GM19463 (cell line): ENCODE results near the gene AGBL4.

ENCODE experiments used
- ATAC-seq: cut with Tn5 transposase; IDR thresholded peaks from one replicate; pipeline ENCODE4 v1.9.1; 2021; ENCODE audit warnings: mild to moderate bottlenecking, moderate library complexity; ENCODE audit not compliant: unreplicated experiment

The AGBL4 gene

DNA sequence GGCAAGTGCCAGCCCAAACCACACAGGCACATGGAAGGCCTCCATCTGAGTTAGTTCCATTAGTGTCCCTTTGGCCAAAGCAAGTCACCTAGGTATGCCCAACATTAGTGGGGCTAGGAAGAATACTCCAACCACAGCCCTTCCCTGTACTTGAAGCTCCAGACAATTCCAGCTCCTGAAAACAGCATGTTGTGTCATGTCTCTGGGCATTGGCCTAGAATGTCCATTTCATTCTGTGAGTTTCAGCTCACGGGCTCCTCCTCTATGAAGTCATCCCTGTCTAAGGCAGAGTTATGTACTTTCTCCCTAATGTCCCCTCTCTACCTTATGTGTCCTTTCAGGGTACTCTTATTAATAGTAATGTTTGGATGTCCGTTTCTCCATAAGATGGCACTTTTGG is 1455.3 kb downstream of the AGBL4 start:
- ATAC-seq, result no peak

DNA sequence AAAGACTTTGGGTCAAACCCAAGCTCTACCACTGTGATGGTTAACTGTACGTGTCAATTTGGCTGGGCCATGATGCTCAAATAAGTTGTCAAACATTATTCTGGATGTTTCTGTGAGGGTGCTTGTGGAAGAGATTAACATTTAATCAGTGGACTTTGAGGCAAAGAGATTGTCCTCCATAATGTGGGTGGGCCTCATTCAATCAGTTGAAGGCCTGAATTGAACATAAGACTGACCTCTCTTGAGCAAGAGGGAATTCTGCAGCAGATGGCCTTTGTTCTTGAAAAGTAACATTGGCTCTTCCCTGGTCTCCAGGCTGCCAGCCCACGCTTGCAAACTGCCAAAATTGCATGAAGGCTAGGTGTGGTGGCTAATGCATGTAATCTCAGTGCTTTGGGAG is 1457.3 kb downstream of the AGBL4 start:
- no peak for ATAC-seq

DNA sequence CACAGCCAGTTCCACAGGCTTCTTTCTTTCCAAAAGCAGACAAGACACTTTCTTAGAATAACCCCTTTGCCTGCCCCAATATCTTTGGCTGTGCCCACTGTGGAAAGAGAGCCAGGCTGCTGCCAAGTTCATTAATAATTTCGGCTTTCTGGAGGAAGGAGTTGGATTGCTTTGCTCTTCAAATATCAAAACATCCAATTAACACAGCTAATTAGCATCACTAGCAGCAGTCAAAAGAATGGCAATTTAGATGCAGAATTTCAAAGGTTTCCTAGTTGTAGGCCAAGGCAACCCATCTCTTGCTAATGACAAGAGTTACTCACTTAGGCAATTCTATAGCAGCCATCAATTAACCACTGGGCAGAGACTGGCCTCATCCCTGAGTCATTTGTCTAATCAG is 1460.7 kb downstream of the AGBL4 start:
- ATAC-seq, result no peak

DNA sequence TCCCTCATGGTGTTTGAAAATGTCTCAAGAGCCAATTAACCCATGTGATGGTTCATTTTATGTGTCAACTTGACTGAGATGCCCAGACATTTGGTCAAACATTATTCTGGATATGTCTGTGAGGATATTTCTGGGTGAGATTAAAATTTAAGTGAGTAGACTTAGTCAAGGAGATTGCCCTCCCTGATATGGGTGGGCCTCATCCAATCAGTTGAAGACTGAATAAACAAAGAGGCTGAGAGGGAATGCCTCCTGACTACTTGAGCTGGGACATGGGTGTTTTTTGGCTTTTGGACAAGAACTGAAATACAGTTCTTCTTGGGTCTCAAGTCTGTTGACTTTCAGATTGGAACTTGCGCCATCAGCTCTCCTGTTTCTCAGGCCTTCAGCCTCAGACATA is 1462.3 kb downstream of the AGBL4 start:
- ATAC-seq, result no peak

DNA sequence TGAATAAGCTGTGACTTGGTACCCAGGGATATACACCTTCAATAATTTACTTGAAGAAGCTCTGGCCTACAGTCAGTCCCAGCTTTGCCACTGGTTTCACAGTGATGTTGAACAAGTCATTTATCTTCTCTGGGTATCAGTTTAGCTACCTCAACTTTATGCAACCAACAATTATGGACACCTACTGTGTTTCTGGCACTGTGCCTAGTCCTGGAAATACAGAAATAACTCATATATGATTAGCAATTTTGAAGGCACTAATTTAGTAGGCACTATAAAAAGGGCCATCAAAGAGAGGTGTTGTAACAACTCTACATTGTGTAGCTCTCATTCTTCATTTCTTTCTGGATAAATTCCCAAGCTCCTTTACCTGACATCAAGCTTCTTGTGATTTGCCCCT is 1463.2 kb downstream of the AGBL4 start:
- ATAC-seq, result no peak

DNA sequence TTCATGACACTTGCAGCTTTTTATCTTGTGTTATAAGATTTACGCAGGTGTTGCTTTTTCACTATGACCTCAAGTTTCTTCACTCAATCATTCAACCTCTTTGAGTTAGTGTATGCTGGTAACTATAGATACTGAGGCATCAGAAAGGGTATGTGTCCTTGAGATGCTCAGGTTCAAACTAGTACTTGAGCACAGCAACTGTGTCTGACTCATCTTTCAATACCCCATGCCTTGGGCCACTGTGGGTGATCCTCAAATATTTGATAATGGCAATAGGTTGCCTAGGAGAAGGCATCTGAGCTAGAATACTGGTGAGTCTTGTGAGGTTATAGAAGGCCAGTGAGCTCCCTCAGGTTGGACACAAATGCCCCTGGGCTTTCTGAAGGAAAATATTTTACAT is 1463.6 kb downstream of the AGBL4 start:
- ATAC-seq, result no peak

DNA sequence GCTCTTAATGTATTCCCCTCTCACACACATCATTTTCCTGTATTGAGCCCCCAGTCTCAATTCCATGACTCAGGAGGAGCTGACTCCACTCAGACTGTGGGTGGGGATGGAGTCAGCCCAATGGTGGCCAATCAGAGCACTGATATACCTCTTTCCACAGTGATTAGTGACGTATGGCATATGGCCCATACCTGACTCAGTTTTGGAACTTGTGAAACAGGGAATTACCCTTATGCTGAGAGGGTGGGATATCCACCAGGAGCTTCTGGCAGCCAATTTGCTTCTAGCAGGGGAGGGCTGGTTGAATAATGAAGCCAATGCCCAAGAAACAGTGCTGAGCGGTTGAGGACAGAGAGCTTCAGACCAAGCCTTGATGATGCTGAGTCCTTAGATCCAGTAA is 1465.4 kb downstream of the AGBL4 start:
- ATAC-seq, result no peak

DNA sequence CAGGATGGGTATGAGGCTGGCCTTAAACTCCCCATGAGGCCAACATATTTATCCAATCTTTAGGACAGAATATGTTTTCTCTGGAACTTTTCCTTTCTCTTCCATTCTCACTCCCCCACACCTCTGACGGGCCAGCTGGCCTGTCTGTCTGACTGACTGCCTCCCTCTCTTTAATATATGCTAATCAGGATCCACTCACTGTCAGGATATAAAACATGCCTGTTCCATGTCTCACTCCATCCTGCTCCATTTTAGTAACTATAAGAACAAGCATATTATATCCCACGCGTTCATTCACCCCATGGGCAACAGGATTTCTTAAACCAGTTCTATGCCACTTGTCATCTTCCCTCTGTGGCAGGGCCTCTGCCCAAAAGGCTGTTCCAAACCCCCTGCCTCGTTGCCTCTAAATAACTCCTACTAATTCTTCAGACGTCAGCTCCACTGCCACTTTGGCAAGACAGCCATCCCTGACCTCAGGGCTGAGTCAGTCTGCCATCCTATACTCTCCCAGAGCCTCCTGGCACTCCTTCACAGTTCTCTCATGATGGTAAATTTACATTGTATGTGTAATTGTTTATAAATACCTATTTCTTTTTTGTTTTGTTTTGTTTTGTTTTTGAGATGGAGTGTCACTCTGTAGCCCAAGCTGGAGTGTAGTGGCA is 1467.4 kb downstream of the AGBL4 start:
- ATAC-seq, result no peak

DNA sequence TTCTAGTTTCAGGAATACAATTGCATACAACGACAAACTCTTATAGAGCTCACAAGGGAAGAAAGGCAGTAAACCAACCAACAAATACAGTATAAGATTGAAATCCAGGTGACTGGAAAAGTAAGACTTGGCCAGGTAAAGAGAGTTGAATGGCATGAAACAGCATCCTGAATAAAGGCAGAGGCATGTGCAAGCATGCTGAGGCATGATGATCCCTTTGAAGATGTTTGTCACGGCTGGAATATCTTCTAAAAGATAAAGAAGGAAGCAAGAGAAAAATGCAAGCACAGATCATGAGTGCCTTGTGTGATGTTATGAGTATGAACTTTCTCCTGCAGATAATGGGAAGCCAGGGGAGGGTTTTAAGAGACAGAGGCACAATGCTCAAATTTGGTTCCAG is 1468.5 kb downstream of the AGBL4 start:
- ATAC-seq, result no peak

DNA sequence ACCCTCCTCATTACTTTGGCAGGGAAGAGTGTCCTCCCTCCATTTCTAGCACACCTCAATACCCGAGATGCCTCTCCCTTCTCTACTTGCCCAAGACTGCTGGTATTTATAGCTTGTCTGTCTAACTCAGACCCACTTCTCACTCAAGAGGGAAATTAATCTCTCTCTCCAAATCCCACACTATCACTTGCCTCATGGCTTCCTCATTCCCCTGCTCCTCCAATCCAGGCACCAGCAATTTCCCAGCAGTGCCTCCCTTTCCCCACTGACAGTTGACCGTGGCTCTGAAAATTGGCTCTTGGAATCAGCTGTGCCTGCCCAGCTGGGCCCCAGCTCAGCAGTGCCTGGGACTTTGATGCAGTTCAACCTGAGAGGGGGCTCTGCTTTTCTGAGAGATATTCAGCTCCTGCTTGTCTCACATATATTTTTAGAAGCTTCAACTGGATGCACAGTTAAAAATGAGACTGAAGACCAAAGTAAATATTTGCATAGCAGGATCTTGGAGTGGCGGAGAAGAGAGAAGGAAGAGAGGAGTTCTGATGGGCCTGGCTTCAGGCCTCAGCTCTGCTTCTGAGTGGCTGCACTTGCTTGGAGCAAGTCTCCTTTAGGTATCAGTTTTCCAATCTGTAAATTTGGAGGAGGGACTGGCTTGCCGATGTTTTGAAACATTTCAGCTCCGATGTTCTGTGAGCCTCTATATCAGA is 1470.7 kb downstream of the AGBL4 start:
- no peak for ATAC-seq

DNA sequence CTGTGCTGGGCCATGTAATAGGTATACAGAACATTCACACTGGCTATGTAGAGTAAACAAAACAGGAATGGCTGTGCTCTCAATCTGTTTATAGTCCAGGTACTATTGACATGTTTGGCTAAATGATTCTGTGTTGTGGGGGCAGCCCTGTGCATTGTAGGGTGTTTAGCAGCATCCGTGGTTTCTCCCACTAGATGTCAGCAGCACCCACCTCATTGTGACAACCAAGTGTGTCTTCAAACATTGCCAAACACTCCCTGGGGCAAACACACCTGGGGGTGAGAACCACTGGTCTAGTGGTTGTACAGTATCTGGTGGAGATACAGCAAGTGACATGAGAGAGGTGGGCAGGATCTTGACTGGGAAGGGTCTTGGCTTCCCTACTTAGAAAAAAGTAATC is 1471.3 kb downstream of the AGBL4 start:
- ATAC-seq, result no peak

DNA sequence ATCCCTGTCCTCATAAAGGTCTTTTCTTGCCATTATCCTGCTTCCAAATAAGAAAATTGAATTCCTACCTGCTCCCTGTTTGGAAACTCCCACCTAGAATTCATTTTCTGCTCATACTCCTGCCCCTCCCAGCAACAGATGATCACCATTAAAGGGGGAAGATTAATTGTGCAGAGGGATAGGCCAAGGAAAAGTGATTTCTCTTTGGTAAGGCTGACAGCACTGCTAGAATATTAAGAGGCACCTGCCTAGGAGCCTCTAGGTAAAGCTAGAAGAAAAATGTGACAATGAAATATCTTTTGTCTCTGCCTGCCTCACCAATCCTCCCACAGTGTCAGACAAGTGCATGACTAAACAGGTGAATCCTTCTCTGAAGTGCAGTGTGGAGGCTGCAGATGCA is 1474.8 kb downstream of the AGBL4 start:
- ATAC-seq, result no peak

DNA sequence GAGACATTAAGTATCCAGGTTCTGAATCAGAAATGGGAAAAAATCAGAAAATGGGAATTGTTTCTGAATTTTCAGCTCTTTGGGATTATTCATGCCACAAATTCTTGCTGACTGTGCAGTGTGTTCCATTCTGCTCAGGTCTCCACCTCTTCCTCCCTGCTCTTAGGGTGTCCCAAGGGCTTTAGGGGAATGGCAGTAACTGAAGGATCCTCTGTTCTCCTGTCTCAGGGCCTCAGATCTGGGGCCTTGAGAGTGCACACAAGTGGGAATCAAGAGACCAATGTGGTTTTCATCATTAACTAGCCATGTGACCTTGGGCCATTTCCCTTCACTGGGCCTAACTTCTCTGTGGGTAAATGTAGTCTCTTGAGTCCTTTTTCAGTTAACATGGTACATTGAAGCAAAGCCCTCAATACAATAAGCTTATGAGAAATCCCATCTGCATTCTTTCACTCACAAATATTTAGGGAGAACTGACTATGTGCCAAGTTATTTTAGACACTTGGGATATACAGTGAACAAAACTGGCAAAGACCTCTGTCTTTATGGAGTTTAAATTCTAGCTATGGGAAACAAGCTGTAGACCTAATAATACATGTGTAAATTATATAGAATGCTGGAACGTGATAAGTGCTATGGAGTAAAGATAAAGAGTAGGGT is 1476.1 kb downstream of the AGBL4 start:
- no peak for ATAC-seq

DNA sequence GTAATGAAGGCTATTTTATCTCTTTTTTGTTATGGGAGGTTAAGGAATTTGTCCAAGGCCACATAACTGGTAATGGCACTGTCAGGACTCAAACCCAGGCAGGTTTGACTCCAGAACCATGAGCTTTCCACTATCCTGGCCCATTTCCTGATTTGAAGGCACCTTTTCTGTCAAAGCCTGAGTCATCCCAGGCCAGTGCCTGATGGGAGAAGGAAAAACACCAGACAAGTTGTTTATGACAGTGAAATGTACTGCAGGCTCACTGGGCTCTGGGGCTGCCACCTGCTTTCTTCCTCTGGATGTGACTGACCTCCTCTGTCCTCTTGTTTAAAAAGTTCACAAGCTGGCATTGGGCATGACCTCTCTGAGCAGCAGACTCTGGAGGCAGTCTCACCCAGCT is 1479.9 kb downstream of the AGBL4 start:
- no peak for ATAC-seq

DNA sequence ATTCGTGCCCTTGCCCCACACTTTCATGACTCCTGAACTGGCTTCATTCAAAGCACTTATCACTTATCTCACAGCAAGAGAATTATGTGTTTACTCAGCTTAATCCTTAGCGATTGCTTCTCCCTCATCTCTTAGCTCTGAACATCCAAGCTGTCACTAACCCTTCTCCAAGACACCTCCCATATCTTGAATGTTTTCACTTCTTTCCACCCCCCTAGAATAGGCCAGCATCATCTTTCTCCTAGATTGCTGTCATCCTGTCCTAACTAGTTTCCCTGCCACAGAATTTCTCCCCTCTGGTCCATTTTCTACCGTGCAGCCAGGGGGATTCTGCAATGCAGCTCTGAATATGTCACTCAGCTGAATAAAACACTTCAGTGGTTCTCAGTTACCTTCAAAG is 1483.2 kb downstream of the AGBL4 start:
- ATAC-seq, result no peak

DNA sequence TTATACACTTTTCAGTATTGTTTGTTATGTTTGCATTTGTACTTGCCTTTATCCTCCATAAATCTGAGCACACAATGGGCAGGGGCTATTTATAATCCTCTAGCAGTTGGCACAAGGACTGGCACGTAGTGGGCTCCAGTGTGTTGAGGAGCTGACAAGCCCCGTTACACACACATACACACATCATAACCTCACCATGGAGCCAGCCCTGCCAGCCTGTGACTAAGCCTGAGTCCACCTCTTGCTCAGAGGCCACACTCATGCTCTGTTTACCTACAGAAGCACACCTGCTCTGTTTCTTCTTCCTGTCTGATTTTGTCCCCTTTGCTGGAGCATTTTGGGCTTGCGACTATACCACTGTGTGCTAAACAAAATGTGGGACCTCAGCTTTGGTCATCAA is 1487.3 kb downstream of the AGBL4 start:
- ATAC-seq, result no peak

DNA sequence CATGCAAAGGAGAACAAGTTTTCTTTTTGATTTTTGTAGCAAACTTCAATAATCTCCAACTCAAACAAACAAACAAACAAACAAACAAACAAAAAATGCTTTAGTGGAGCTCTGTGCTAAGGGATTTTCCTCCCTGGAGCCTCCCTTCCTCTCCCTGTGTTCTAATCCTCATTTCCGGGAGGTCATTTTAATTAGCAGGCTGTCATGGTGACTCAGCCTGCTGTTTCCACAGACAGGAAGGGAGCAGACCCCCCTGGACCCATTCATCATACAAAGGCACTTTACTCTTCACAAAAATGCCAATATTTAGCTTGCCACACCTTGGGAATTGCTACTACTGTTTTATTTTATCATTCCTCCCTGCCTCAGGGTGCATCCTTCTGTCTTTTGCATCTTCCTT is 1490.8 kb downstream of the AGBL4 start:
- no peak for ATAC-seq

DNA sequence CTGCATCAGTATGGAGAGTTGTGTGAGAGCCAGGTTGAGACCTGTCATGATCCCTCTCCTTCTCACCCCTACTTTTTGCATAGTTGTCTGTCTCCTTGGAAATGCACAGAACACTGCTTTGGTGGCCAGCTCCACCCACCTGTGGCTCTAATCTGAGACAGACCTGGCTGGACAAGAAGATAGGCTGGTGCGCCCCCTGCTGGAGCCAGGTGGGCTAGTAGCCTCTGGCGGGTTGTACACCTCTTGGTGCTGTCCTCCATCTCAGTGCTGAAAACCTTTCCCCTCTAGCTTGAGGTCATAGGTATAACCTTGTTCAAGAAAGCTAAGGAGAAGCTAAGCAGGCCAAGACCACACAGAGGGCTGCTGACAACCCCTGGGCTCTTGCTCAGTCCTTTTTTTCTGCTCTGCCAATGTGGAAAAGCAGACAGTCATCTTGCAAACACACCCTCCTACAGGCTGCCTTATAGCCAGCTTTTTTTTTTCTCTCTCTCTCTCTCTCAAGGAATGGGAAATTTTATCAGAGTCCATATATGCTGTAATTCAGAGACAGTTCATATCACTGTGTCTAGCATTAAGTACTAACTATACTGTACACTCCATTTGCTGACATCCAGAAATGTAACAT is 1492.9 kb downstream of the AGBL4 start:
- ATAC-seq, result peak; percentile 76

DNA sequence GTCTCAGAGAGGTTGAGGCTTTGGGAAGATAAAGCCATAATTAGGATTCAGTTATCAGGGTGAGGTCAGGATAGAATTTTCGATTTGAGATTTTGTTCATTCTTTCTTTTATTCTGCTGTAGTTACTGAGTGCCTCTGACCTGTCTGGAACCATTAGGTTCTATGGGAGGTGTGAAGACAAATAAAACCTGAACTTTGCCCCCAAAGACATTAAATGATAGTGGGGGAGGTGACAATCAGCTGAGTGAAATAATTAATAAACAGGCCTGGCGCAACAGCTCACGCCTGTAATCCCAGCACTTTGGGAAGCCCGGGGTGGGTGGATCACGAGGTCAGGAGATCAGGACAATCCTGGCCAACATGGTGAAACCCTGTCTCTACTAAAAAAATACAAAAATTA is 1496.7 kb downstream of the AGBL4 start:
- no peak for ATAC-seq

DNA sequence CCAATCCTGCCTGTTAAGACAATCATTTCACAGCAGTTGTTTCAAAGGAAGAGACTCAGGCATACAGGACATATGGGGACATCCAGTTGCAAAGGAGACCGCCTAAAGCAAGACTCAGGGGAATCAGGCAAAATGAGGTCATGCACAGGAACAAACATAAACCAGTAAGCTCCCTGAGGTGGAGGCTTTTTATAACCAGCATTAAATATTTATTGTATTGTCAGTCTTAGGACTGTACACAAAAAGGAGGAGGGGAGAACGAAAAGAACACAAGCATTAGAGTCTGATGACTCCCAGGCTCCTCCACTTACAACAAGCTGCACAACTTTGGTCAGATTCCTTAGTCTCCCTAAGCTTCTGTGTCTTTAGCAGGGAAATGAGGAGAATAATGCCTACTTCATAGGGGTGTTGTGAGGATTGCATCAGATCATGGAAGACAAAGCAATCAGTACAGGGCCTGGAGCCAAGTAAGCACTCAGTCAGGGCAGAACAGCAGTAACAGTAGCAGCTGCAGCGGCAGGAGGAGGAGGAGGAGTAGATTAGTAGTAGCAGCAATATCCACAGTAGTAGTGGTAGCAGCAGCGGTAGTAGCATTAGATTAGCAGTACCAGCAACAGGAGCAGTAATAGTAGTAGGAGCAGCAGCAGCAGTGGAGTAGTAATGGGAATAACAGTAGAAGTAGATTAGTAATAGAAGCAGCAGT is 1497.6 kb downstream of the AGBL4 start:
- ATAC-seq, result no peak

DNA sequence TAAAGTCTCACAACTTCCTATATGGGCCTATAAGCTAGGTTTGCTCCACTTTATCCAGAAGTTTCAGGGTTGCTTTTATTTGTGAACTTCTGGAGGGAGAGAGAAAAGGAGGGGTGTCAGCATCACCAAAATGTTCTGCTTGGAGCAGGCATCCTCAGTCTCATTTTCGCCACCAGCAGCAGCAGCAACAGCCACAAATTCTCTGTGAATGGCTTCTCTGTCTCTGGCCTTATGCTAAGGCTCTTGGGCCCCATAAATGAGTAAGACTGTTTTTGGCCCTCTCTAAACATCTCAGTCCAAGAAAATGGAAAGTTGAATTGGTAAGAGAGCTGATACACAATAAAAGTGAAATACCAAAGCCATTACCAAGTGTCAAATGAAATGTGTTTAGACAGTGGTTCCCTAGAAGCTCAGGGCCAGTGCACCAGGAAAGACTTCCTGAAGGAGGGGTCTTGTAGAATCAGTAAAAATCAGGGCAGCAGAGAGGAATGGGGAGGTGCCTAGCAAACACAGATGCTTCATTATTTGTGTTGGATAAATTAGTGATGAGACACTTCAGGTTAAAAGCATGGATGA is 1498.8 kb downstream of the AGBL4 start:
- ATAC-seq, result no peak
